NCI-H2081 (cell line): Measurements from ENCODE around the gene MATN1.

Experiments used
- DNase-seq, 2 experiments: peaks; one replicate each; lab custom pipeline; 2025; lab: John Stamatoyannopoulos, UW

MATN1 gene

DNA sequence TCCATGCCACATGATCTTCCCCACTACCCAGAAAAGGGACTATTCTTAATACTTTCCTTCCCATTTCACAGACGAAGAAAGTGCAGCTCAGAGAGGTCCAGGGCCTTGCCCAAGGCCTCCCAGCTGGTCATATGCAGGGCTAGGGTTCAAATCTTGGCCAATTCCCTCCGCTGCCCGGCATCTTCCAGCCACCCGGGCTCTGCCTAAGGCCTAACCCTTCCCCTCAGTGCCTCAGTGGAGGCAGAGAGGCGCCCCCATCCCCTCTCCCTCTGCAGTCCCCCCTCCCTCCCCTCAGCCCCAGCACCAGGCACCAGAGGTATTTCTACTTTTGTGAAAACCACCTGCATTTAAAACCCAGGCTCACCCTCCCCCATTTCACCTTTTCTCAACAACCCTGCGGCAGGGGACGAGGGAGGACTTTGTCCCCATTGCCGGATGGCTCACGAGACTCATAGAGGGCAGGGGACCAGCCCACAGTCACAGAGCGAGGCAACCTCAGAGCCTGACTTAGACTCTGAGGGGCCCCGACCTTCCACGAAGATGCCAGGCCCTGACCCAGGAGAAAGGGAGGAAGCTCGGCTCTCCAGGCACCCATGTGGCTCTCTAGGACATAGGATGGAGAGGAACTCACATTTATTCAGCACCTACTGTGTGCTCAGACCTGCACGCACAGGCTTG is 21.9 kb upstream of the MATN1 start:
- no peak for DNase-seq

DNA sequence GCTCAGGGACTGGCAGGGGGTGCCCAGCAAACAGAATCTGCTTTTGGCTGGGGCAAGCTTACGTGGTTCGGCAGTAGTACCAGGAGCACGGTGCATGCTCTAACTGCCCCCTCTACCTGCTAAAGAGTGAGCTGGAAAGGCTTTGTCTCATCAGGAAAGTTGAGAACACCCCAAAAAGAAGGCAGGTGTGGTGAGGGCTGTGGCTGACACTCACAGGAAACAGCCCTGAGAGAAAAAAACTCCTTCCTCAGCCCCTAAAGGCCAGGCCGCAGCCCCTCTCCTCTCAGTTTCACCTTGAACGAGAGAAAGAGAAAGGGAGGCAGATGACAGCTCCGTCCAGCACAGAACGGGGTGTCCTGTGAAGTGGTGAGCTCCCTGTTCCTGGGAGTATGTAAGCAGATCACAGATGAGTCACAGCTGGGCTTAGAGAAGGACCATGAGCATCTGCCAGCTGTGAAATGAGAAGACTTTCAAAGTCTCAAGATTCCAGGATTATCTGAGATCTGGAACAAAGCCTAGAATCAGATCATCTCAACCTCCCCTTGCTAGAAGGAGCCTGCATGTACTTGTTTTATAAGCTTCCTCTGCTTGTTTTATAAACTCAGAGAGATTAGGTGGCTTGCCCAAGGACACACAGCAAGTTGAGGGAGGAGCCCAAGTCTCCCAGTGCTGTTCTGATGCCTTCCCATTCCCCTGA is 20.8 kb upstream of the MATN1 start:
- DNase-seq, result no peak

DNA sequence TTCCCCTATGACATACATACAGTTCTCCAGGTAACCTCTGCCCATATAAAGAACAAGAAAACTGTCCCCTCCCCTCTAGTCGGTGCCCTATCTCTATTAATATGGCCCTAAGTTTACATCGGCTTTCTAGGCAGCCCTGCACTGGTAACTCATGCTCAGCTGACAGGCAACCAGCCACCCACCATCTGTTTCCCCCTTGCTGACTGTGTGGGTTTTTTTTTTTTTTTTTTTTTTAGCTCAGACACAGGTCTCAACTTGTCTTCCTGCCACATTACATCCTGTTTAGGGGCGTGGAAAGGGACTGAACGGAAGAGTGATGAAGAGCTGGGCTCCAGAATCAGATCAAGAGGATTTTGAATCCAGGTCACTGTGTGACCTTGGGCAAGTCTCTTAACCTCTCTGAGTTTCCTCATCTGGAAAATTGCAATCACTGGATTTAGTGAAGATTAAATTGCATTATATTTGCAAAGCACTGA is 20.2 kb upstream of the MATN1 start:
- DNase-seq, result no peak

DNA sequence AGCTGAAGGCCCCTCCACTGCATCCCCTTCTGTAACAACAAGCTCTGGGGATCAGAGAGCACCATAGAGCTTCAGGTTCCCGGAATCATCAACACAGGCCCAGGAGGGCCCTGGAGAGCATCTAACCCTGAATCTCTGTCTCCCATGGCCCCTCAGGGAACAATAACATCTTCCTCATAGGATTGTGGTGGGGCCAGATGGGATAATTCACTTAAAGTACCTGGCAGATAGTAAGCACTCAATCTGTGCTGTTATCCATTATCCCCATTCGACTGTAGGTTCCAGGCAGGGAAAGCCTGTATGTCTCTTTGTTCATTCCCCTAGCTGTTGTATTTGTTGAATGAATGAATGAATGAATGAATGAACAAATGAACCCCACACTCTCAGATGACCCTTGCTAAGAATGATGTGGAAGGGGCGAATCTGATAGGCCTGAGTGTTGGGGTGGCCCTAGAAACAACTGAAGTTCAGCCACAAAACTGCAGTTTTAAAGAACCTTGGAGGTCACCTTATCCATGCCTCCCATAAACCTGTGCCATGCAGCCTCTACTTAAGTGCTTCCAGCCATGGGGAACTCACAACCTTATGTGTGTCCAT is 19.7 kb upstream of the MATN1 start:
- DNase-seq, result no peak

DNA sequence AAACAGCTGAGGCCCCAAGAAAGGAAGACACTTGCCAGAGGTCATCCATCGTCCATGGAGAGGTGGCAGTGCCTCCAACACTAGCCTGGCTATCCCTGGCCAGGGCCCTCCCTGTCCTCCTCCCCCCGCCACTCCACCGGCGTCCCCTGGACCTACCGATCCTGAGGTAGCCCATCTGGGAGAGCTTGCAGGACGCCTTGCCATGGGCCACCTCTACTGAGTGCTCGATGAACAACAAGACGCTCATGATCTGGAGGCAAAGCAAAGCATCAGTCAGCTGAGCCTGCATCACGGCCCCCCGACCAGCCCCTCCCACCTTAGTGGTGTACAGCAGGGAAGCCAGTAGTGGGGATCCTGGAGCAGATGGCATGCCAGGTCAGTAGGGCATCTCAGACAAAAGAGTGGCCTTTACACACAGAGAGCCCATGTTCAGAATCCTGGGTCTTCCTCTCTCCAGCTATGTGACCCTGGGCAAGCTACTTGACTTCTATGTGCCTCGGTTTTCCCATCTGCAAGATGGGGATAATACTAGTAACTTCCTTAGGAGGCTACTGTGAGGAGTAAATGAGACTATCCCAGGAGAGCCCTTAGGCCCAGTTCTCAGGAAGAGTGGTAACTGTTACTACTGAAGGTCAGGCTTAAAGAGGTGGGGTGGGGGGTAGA is 19.0 kb upstream of the MATN1 start:
- no peak for DNase-seq

DNA sequence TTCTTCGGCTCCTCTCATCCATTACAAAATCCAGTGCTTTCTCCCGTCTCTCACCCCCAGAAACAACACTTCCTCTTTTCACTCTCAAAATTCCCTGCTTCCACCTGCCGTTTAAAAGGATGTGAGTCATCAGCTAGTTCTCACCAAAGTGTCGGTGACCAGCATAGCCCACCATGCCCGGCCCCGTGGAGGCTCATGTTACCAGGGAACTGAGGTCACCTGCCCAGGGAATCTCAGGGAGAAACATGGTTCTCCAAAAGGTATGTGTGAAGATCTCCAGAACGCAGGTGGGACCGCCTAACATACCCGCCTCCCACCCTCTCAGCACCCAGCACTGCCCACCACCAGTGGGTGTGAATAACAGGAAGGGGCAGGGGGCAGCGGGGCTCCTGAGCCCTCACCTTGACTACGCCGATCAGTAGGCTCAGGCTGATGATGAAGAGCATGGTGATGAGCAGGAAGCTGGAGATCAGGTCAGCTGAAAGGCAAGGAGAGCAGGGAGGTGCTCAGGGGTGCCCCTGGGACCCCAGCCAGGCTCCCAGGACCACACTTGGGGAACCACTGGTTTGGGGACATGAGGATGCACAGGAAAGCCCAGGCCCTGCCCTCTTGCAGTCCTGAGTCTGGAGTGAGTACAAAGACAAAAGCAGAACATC is 18.0 kb upstream of the MATN1 start:
- no peak for DNase-seq

DNA sequence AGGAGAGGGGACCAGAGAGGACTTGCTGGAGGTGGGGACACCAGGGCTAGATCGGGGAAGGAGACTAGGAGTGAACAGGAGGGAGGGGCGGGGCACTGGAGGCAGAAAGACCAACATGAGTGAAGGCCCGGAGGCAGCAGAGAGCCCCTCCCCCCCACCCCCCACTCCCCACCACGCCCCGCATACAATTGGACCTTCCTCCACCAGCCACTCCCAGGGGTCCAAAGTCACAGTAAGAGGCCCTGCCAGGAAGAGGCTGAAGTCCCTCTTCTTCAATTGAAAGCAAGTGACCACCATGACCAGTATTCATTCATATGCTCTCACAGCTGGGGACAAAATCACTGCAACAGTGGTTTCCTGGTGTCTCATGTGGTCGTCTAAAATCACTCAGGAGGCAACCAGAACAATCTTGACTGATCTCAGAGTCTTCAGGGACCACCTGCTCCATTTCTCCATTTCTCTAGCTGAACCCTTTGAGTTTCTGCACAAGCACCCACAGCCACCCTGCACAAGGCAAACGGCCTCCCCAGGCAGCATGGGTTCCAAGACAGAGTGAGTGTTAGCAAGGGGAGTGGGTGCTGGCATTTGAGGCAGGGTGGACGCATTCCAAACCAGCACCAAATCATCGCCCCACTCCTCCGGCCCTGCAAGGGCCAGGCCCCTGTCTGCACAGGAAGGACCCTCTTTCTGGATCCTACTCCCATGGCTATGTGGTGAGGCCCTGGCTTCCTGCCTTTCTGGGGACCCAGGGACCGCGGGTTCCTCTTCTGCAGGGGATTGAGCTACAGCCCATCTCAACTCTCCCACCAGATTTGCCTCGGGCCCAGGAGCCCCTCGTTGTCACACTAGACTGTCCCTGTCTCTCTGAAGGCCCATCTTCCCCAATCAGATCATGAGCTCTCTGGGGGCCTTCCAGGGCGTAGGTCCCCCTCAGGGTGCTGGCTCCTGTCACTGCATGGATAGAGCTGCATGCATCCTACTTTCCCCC is 17.2 kb upstream of the MATN1 start:
- no peak for DNase-seq

DNA sequence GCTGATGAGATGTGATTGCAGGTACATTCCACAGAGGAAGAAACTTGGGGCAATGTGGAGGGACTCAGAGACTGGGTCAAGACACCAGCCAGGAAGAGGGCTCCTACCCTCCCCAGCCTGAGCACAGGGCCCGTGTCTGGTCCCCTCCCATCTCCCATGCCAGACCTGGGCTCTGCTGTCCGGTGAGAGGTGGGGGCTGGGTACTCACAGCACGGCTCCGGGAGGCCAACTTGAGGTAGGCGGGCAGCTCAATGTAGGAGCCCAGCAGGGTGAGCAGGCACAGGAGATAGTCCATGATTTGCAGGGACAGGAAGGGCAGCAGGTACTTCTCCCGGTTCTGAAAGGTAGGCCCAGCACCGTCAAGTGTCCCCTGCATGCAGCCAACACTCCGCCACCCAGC is 16.2 kb upstream of the MATN1 start:
- DNase-seq, result no peak

DNA sequence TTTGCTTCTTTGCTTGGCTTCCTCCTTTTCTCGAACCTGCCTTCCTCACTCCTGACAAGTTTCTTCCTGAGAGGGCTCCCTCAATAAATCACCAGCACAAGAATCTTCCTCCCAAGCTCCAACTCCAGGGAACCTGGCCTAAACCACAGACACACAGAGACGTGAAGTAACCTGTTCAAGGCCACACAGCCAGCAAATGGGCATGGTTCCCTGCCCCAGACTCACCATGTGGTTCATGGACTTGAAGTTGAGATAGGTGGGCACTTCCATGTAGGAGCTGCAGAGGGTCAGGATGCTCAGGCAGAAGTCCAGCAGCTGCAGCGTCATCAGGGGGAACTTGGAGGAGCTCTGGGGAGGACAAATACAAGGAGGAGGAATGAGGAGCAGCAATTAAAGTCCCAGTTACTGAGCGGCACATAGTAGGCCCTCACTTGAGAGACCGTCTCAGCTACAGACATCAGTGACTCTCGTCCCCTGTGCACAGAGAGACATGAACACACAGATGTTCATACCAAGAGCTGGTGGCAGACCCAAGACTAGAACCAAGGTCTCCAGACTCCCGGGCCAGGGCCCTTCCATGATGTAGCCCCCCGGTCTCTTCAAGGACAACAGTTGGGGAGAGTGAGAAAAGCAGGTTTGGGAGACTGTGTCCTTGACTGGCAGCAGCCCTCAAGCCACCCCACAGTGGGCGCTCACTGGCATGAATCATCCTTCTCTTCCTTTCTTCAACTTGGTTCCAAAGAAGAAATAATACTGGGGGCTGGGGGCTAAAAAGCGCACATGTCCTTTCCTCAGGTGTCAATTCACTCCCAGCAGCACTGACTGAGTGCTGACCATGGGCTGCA is 15.6 kb upstream of the MATN1 start:
- DNase-seq, result no peak

DNA sequence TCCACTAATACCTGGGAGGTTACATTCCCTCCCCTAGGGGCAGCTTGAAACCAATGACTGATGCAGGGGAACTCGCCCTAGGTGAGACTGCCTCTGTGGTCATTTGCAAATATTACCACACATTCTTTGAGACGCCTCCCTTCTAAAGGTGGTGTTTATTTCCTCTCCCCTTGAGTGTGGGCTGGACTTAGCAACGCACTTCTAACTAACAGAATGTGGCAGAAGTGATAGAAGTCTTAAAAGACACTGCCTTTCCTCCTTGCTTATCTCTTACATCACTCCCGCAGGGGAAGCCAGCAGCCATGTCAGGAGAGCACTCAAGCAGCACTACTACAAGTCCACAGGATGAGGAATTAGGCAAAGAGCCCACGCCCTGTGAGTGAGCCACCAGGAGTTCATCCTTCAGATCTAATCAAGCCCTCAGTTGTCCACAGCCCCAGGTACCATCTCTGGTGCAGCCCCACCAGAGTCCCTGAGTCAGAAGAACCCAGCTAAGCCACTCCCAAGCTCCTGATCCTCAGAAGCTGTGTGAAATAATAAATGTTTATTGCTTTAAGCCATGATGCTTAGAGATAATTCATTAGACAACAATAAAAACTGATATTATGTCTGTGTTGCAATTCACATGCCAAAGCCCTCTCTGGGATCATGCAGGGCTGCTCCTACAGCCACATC is 14.8 kb upstream of the MATN1 start:
- no peak for DNase-seq

DNA sequence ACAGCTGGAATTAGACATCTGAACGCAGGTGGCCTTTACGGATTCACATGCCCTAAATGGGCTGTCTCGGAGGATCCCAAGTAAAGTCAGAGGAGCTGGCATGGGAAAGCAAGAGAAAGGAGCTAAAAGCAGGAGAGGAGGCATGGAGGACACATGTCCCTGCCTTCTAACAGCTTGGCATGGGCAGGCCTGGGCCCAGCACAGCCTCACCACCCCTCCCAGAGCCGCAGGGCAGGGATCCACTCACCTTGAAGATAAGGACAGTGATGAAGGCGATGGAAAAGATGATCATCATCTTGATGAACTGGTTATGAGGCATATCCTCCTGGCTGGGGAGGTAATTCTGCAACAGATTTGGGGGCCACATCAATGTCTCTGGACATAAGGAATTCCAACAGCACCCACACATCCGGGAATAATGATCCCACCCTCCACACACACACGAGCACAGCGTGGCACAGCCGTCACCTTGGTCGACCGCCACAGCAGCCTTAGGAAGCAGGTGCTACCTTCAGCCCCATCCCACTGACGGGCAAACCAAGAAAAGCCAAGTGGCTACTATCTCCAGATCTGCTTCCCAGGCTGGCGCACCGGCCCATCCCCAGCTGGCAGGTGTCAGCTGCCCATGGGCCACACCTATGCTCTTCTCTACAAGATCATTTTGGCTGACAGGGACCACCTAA is 14.1 kb upstream of the MATN1 start:
- DNase-seq, result no peak

DNA sequence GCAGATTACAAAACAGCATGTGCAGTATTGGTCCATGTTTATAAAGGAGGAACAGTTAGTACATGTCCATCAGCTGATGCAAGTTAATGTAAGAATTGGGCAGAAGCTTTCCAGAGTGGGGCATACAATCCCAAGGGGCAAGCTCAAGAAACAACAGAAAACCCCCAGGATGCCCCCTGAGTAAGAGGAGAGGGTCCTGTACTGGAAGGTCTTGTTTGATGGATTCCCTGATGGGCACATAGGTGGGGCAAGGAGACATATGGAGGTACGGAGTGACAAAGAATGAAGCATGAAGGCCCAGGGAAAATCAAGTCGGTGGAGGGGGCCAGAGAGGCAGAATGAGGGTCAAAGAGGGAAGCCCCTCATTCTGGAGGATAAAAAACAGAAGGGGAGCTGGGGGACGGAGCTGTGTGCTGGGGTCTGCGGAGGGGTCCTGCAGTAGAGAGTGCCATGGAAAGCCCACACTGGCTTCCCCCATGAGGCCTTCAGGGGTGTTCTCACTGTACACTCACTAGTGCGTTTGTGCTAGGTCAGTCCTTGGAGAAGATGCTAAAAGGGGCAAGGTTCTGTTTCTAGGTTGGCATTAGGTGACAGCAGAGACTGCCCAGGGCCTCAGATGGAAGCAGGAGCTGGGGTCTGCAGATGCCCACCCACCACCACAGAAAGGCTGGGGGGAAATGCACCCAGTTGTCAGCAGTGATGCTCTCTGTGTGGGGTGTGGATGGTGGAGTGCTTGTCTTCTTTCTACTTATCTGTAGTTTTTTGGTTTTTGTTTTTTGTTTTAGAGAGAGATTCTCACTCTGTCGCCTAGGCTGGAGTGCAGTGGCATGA is 12.5 kb upstream of the MATN1 start:
- no peak for DNase-seq

DNA sequence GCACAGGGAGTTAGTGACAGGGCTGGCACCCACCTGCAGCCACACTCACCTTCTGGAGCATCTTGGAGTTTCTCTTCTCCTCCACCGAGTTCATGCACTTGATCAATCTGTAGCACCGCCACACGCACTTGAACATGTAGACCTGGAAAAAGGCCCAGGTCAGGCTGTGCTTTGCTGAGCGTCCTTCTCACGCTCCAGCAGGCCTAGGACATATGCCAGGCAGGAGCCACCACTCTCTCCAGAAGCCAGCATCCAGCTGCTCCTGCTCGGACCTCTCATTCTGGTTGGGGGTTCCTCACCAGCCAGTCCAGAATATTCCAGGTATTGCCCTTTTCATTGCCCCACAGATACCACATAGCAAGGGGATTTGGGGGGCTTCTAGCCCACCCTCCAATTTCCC is 11.7 kb upstream of the MATN1 start:
- DNase-seq, result no peak

DNA sequence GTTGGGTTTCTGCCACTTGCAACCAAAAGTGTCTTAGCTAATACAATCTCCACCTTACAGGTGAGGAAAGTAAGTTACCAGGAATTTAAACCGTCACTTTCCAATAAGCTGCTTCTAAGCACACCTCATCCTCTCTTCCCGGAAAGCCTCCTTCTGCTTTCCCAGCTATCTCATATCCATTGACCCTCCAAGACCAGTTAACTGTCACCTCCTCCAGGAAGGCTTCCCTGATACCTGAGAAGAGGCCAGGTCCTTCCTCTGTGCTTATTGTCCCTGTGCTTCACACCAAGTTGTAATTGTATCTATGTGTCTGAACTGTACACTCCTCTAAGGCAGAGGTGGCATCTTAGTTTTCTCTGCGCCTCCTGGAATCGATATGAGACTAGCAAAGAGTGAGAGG is 11.2 kb upstream of the MATN1 start:
- no peak for DNase-seq

DNA sequence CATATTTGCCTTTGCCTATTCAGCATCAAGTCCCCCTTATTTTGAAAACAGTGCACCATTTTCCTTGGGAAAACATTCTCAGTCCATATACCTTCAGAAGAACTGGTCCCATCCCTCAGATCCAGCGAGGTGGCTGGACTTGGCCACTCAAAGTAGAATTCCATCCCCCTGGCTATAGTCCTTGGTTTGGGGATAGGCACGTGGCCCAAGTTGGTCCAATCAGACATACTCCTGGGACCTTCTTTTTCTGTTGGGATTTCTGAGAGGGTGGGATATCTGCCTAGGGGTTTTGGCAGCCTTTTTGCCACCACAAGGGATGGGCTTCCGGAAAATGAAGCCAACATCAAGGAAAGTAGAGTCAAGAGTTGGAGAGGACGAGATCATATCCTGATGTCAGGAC is 10.7 kb upstream of the MATN1 start:
- no peak for DNase-seq

DNA sequence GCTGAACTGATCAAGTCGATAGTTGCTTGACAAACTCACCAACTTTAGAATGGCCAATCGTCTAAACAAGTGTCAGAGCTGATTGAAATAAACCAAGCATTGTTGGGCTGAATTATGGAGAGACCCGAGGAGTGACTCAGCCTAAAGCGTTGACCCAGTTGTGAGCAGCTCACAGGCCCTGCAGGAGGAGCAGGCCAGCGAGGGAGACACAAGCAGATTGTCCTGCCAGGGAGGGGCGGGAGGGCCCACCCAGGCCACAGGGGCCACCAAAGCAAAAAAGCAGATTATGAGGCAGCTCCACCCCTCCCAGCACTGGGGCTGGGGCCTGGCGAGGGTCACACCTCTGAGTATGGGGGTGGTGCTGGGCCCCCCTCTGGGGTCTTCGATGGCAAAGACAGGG is 10.1 kb upstream of the MATN1 start:
- DNase-seq, result no peak

DNA sequence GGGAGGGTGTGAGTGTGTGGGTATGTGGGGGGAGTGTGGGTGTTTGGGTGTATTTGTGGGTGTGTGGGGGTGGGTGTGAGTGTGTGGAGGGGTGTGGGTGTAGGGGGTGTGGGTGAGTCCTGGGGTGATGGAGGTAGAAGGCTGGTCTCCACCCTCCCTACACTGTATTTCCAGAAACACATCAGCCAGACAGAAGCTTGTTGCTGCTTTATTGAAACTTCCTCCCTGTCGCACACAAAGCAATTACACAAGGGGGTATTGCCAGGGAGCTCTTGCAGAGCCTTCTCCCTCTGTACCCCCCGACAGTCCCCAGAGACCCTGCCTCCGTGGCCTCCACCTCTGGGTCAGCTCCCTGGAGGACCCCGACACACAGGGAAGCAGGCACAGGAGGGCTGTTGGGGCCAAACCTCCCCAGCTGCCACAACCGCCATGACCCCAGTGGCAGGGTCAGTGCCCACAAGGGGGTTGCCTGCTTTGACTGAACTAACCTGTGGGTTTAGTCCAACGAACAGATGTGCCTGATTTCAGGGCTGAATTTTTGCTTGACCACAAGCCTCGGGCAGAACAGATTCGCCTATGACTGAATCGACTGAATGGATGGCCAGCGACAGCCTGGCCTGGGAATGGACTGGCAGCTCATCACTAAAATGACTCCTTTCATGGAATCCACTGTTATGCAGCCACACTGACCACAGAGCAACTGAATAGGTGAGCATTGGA is 9.1 kb upstream of the MATN1 start:
- DNase-seq, result no peak
